GM19372 (cell line): ENCODE data around the gene ESPNL.
"Not testable (repeated sequence)": the region's sequence is repeated elsewhere in the genome, so short reads cannot be mapped to it uniquely, and the experiment has no call there.

Source experiments
- ATAC-seq: cut with Tn5 transposase; IDR thresholded peaks from one replicate; pipeline ENCODE4 v1.9.1; 2021; ENCODE audit warnings: mild to moderate bottlenecking, low read depth, moderate library complexity; ENCODE audit not compliant: unreplicated experiment

ESPNL gene

DNA sequence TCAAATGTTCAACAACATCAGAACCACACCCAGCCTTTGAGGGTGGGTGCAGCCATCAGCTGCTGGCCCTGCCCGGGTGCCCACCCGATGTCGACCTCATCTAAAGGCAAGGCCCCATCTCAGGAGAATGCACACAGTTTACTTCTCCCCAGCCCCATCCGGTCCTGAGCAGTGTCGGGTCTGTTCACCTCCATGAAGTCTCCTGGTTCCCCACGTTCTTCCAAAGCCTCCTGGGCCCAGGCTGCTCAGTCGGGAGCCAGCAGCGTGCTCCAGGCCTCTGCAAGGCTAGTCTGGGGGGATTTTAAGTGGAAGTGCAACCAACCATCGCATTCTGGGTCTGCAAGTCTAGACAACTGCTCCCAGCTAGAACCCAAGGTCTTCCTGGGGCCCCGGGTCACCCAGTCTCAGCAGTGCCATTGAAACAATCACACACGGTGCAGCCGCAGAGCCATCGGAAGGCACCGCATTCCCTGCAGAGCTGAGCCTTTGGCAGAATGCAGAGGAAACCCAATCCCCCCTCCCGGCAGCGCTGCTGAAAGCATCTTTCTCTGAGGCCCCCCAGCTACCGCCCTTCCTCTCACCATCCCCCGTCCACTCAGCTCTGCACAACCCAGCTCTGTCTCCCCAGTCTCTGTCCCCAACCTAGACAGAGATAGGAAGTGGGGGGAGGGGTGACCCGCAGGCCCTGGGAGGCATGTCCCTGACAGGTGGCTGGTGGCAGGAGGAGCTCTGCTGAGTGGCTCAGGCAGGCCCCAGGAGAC lies 8.5 kb downstream of the ESPNL start:
- ATAC-seq = no peak

DNA sequence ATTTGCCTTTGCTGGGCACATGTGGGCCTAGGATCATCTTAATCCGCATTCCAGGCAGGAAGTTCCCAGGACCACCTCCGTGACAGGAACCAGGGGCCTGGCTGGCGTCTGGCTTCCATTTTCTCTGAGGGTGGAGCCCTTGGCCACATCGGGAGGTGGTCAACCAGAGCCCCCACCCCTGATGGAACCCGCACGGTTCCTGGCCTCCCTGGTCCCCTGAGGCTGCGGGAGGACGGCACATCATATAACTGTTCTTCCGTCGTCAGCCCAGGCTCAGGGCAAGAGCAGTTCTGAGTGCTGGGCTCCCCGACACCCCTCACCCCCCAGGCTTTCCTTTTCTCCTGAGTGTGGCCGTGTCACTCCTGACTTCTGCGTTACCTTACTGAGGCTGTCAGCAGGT lies 13.5 kb downstream of the ESPNL start:
- ATAC-seq = no peak

DNA sequence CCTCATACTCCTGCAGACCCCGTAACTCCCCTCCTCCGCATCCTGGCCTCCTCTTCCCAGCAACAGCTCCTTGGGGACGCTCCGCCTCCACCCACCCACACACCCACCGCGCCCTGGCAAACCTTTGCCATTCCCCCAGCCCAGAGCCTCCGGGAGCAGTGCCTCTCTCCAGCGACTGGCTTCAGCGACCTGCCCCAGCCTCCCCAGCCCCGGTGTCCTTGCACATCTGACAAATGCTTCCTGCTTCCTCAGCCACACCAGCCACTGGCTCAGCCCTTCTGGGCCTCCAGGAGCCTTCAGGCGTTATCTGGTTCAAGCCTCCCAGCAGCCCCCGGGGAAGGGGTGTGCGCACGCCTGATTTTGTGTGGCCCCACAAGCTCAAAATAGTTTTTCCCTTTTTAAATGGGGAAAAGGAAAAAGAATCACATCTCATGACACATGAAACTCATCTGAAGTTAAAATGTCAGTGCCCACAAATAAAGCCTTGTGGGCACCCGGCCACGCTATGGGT lies 14.2 kb downstream of the ESPNL start:
- ATAC-seq = no peak

- ATAC-seq = no peak
Measured at GRCh38 chr2:238114851-238115660, 14.9 kb downstream of the ESPNL start.

- not testable (repeated sequence) for ATAC-seq
Measured at GRCh38 chr2:238115709-238116108, 15.6 kb downstream of the ESPNL start.

DNA sequence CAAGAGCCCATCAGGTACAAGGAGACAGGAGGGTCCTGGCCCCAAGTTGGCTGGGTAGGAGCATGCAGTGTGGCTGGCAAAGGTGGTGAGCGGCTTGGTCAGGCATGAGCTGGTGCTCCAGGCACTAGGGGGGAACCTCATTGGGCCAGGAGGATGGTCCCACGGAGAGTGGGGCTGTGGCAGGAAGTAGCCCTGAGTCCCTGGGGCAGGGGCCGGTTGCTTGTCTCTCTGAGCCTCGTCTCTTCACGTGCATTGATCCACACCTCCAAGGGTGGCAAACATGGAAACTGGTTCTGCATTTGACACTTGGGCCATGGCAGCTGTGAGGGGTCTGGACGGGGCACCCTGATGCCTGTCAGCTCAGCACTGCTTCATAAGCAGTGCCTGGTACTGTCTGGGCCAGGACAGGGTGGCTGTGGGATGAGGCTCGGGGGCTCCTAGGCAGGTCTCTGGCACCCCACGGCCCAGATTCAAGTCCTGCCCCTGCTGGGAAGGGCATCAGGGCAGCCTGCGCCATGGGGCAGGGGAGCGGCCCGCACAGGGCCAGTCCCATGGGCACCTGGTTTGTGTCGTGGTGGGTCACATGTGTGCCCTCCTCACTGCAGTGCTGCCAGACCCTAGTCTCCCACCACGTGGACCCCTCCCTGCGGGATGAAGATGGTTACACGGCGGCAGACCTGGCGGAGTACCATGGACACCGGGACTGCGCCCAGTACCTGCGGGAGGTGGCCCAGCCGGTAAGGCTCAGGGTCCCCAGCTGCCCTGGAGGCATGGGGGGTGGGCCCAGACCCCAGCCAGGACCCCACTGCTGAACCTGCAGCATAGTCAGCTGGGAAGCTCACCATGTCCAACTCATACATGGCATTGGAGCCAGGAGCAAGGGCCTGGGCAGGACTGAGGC lies 16.4 kb downstream of the ESPNL start:
- no peak for ATAC-seq

- ATAC-seq = no peak
Measured at GRCh38 chr2:238117199-238118154, 17.3 kb downstream of the ESPNL start.

GRCh38 chr2:238119756-238120462 lies 19.8 kb downstream of the ESPNL start:
- no peak for ATAC-seq

DNA sequence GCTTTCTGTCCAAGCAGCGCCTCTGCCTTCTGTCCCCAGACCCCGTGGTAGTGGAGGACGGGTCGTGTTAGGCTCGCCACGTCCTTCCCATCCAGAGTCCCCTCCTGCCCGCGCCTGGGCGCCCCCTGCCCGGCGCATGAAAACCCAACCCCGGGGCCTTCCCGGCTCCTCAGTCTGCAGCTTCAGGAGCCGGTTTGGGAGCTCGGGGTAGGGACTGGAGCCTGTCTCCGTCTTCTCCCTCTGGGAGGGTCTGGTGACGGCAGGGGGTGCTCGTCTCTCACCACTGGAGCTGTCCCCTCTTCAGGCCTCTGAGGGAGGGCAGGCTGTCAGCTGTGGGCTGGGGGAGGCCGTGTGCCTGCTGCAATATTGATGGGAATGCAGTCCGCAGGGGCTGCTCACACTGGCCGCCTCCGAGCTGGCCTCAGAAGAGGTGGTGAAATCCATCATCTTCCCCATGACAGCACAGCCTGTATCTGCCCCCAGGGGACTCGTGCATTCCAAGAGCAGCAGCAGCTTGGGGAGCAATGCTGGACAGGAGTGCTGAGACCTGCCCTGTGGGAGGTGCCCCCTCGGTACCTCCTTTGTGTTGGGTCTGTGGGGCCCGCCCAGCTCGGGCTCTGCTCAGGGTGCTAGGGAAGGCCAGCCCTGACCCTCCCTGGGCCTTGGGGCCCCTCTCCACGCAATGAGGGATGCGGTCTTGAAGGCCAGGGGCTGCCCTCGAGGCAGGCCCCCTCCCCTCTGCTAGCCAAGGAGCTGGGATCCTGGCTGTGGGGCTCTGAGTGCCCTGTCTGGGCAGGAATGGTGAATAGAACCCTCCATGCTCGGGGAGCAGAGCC lies 20.5 kb downstream of the ESPNL start:
- no peak for ATAC-seq

DNA sequence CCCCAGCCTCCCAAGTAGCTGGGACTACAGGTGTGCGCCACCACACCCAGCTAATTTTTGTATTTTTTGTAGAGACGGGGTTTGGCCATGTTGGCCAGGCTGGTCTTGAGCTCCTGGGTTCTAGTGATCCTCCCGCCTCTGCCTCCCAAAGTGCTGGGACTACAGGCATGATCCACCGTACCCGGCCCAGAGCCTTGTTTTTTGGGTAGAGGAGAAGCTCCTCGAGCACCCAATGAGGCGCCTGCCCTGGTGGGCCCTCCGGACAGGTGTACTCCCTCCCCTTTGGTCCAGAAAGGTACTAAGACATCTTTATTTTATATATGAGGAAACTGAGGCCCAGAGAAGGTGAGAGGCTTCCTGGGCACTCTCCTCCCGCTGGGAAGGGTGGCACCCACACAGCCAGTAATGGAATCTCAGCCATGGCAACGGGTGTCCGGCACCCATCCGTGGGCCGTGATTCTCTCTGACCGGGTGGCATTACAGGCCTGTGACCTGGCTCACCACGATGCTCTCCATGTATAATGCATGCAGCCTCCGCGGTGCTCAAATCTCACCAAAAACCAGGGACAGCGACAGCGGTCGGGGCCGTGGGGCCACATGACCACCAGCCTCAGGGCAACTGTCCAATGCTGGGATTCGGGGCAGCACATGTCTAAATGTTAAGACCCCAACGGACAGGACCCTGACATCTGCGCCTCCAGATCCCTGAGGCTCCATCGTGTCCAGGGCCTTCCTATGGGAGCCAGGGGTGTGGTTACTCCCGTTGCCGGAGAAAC lies 21.6 kb downstream of the ESPNL start:
- no peak for ATAC-seq

GRCh38 chr2:238122287-238123217 lies 22.4 kb downstream of the ESPNL start:
- no peak for ATAC-seq

DNA sequence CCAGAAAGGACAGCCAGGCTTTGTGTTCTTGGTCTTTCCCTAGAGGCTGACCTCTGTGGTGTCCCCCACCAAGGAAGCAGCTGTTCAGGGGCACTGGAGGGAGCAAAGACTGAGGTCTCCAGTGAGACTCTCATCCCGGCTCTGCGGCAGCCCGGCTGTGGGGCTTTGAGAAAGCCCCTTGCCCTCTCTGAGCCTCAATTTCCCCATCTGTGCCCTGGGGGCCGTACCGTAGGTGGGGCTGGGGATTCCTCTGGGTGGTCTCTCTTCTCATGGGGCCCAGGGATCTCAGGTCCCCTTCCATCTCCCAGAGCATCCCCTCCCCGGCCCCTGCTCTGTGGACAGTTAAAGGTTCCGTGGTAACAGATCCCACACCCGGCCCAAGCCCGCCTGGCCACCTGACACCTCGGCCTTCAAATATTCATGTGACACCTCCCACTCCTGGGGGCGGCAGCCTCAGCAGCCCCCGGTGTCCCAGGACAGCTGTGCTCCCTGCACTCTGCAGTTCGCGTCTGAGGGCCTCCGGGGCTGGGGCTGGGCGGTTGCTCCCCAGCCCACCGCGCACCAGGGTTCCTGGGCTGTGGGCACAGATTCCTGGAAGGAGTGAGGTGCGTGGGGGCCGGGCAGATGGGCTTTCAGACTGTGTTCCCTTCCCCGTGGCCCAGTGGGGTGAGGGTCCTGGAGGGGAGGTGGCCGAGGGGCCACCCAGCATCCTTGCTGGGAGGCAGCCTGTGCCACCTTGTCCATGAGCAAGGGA lies 23.3 kb downstream of the ESPNL start:
- no peak for ATAC-seq

- ATAC-seq = no peak
Measured at GRCh38 chr2:238123991-238124470, 23.9 kb downstream of the ESPNL start.

- no peak for ATAC-seq
Measured at GRCh38 chr2:238124488-238125126, 24.5 kb downstream of the ESPNL start.
